H1 (cell line): ENCODE results near the gene AP1M2. TPM values are rescaled to one million over a fixed set of nuclear protein-coding genes. Genes with fewer than 3 reads are reported as not detected.

ENCODE experiments used
- ATF2 ChIP-seq: IDR thresholded peaks from 2 replicates; pipeline ENCODE4 v1.6.1; 2012; ENCODE audit warnings: low read length, inconsistent platforms
- BCL11A ChIP-seq, 2 experiments: IDR thresholded peaks; one replicate each; pipeline ENCODE4 v1.6.1; 2011; ENCODE audit warnings: low read depth in 2 of 2, low read length in 2 of 2, mild to moderate bottlenecking in 2 of 2
- CEBPB ChIP-seq: IDR thresholded peaks from 2 replicates; pipeline ENCODE4 v1.6.1; 2012; ENCODE audit warnings: low read depth, low read length
- CHD2 ChIP-seq: IDR thresholded peaks from 2 replicates; pipeline ENCODE4 v1.6.1; 2012; ENCODE audit warnings: low read length, improper control_type of control experiment
- CTBP2 ChIP-seq: IDR thresholded peaks from 2 replicates; pipeline ENCODE4 v1.7.0; 2011; ENCODE audit warnings: borderline replicate concordance, mild to moderate bottlenecking, moderate library complexity, mixed read lengths, low read length; ENCODE audit not compliant: insufficient read depth, insufficient read length
- EZH2 ChIP-seq: fragments of 200-600 bp; sonication (generic); IDR thresholded peaks from 2 replicates; pipeline ENCODE4 v1.7.1; 2012; ENCODE audit warnings: low read depth, mild to moderate bottlenecking, moderate library complexity, low read length, inconsistent platforms; ENCODE audit not compliant: severe bottlenecking
- FOSL1 ChIP-seq: IDR thresholded peaks from 2 replicates; pipeline ENCODE4 v1.6.1; 2011; ENCODE audit warnings: mild to moderate bottlenecking, low read depth, low read length, moderate library complexity; ENCODE audit not compliant: insufficient read depth
- HDAC2 ChIP-seq, 2 experiments: fragments of 300-600 bp in 1 of 2; sonication (generic) in 1 of 2; IDR thresholded peaks; 2 replicates each; pipeline ENCODE4 v1.6.1; 2011 to 2012; ENCODE audit warnings: low read depth in 2 of 2, low read length in 2 of 2, mild to moderate bottlenecking in 2 of 2, moderate library complexity in 2 of 2, borderline replicate concordance in 1 of 2, inconsistent platforms in 1 of 2
- KDM1A ChIP-seq: fragments of 200-600, 300-600 bp; sonication (generic); IDR thresholded peaks from 2 replicates; pipeline ENCODE4 v1.7.1; 2016; ENCODE audit warnings: mild to moderate bottlenecking, low read length, borderline replicate concordance
- KDM4A ChIP-seq: IDR thresholded peaks from one replicate; pipeline ENCODE4 v1.7.1; 2012; ENCODE audit warnings: low read depth, mild to moderate bottlenecking, moderate library complexity, low read length, inconsistent platforms; ENCODE audit not compliant: severe bottlenecking
- KDM5A ChIP-seq: fragments of 200-600 bp; IDR thresholded peaks from 2 replicates; pipeline ENCODE4 v1.7.1; 2012; ENCODE audit warnings: mild to moderate bottlenecking, low read length, inconsistent platforms, mixed read lengths
- MAFK ChIP-seq: IDR thresholded peaks from 2 replicates; pipeline ENCODE4 v1.6.1; 2012; ENCODE audit warnings: low read depth, mild to moderate bottlenecking, improper control_type of control experiment, low read length
- RAD21 ChIP-seq, 2 experiments: IDR thresholded peaks in 1 of 2; conservative IDR thresholded peaks in 1 of 2; 2 replicates each; pipeline ENCODE4 v1.6.1; 2011; ENCODE audit warnings: low read depth in 2 of 2, low read length in 2 of 2, improper control_type of control experiment in 1 of 2, inconsistent platforms in 1 of 2, mild to moderate bottlenecking in 1 of 2, moderate library complexity in 1 of 2
- RNF2 ChIP-seq: fragments of 200-900, 300-1000 bp; sonication (generic); IDR thresholded peaks from 2 replicates; pipeline ENCODE4 v1.7.1; 2016; ENCODE audit warnings: borderline replicate concordance, low read depth, mild to moderate bottlenecking, antibody characterized with exemption, low read length; ENCODE audit not compliant: poor library complexity, severe bottlenecking; ENCODE audit errors: missing control alignments
- SP2 ChIP-seq: IDR thresholded peaks from 2 replicates; pipeline ENCODE4 v1.6.1; 2012; ENCODE audit warnings: mild to moderate bottlenecking, low read length, inconsistent platforms
- SRF ChIP-seq: IDR thresholded peaks from 2 replicates; pipeline ENCODE4 v1.6.1; 2011; ENCODE audit warnings: mild to moderate bottlenecking, low read depth, low read length, moderate library complexity
- TBP ChIP-seq: IDR thresholded peaks from 2 replicates; pipeline ENCODE4 v1.6.1; 2011; ENCODE audit warnings: low read depth, low read length, improper control_type of control experiment
- TEAD4 ChIP-seq: IDR thresholded peaks from 2 replicates; pipeline ENCODE4 v1.6.1; 2012; ENCODE audit warnings: low read depth, low read length, inconsistent platforms, mixed read lengths
- polyA plus RNA-seq, 7 experiments: library from polyadenylated mRNA; depleted of rRNA in 3 of 7; stranded (reverse) in 5 of 7; unstranded in 2 of 7; fragments of >200 nt in 5 of 7; fragments of 200-250 nt in 2 of 7; gene quantifications; 1 replicate in 5 of 7; 2 replicates in 1 of 7; 4 replicates in 1 of 7; pipeline versions ENCODE4 v1.2.1 to v1.2.3, GENCODE V29; 2011 to 2013; ENCODE audit warnings: missing spikeins in 2 of 7, mixed read lengths in 2 of 7
- total RNA-seq: library from RNA; stranded (reverse); fragmentation: NEBNext Ultra II Directional; extraction: Animal tissue kit (Norgen Biotek cat#: 25700); gene quantifications from 2 replicates; pipeline ENCODE4 v1.2.1, GENCODE V29; 2021
- TF ChIP-seq, protein P1 (sequence below): IDR thresholded peaks from 2 replicates; pipeline ENCODE4 v1.6.1; 2012; ENCODE audit warnings: inconsistent platforms
- TF ChIP-seq, protein P2 (sequence below): IDR thresholded peaks from 2 replicates; pipeline ENCODE4 v1.6.1; 2012; ENCODE audit warnings: inconsistent platforms

AP1M2 gene
- total and polyA plus RNA-seq, 2 of the 8 experiments (the other 6 are each of a cell fraction or from before 2014, with no cell fraction given) = 140 to 161 TPM

DNA sequence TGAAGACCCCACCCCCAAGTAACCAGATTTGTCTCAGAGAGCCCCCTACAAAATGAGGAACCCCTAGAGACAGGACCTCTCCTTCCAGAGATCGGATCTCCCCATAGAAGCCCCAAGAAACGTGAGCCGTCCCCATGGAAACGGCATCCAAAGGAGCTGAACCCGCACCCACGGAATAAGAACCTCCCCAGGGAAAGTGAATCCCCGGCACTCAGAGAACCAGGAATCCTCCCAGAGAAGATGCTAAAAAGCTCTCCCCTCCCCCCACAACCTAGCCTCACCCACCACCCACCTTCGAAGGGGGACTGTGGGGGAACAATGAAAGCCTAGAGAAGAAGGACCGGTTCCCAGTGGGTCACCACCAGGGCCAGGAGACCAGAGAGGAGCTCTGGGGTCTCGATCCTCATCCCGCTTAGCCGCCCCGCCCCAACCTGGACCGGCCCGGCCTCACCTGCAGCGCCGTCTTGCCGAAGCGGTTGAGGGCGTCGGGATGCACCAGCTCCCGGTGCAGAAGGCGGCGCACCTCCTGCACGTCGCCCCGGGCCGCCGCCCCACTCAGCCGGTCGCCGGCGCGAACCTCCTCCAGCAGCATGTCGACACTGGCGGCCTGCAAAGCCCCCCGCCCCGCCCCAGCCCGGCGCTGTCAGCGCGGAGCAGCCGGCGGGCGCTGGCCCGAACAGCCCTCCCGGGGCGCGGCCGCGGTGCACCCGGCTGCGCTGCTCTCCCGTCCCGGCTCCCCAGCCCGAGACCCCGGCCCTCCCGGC, 18.9 kb downstream of the AP1M2 start (continued):
- TF ChIP-seq EZH2 (no peak), RAD21 (IDR thresholded peaks at IDR 0.05 in 1 of 2, conservative IDR thresholded peaks at IDR 0.05 in 1 of 2; ENCODE audit: low read depth in 2 of 2, low read length in 2 of 2) (no peak), MAFK (no peak), HDAC2 (IDR thresholded peaks at IDR 0.05; ENCODE audit: borderline replicate concordance in 1 of 2, low read depth in 2 of 2, low read length in 2 of 2) (no peak), FOSL1 (no peak), ATF2 (no peak), TBP (0 out of 2 replicates have a peak, but pooled peaks have one; percentile 26), KDM5A (no peak), KDM1A (no peak), BCL11A (IDR thresholded peaks at IDR 0.05; ENCODE audit: low read depth in 2 of 2, low read length in 2 of 2) (no peak), SP2 (no peak), SRF (no peak), CEBPB (no peak), TEAD4 (no peak), KDM4A (peak; percentile 77), CHD2 (no peak), CTBP2 (no peak), RNF2 (no peak)
- TF ChIP-seq, protein P1, sequence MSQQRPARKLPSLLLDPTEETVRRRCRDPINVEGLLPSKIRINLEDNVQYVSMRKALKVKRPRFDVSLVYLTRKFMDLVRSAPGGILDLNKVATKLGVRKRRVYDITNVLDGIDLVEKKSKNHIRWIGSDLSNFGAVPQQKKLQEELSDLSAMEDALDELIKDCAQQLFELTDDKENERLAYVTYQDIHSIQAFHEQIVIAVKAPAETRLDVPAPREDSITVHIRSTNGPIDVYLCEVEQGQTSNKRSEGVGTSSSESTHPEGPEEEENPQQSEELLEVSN = no peak; the same call in 1 of the 2 replicates
- TF ChIP-seq, protein P2, sequence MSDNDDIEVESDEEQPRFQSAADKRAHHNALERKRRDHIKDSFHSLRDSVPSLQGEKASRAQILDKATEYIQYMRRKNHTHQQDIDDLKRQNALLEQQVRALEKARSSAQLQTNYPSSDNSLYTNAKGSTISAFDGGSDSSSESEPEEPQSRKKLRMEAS = peak; percentile 40; the same call in 1 of the 2 replicates
